HG03571 (cell line): ENCODE data around the gene TNIP1.

Source experiments
- ATAC-seq: cut with Tn5 transposase; IDR thresholded peaks from one replicate; pipeline ENCODE4 v1.9.1; 2021; ENCODE audit not compliant: unreplicated experiment

TNIP1 gene

DNA sequence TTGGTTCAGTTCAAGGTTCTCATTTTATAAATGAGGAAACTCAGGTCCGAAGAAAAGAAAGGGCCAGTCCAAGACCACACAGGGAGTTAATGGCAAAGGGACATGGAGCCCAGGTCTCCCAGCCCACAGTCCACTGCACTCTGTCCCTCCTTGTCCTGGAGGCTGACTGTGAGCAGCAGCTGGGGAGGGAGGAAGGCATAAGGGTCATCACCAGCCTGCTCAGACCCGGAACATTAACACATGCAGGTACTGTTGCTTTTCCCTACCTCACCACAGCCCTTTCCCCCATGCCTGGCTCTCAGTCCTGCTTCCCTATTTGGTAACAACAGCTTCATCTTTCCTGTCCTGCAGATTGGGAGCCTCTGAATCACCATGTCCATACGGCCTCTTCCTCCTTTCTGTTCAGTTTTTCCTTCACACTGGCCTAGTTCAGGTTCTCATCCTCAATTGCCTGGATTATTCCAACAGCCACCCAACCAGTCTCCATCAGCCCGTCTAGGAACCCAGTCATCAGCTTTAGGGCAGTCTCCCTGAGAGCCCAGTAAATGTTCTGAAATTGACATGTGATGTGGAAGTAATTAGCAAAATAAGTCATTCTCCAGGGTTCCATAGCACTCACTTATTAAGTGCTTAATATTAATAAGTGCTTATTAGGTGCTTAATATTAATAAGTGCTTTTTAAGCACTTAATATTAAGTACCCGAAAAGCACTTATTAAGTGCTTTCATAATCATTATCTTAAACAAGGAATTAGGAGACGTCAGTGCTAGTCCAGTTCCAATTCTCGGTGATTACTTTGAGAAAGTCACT is 56.2 kb downstream of the TNIP1 start:
- ATAC-seq = no peak

DNA sequence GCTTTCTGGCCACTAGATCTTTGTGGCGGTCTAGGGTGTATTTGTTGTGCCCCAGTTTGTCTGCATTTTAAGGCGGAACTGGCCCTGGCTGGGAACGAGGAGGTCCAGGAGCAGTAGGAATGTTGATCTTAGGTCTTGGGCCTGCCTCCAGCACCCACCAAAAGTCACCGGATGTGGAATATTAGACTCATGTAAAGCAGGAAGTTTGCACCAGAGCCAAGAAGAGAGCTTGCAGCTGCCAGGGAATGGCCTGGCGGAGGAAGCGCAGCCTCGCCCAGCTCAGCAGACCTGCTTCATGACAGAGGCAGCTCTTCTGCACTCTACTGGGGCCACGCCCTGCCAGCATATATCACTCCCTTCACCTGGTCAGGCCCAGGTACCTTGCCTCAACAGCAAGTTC is 57.2 kb downstream of the TNIP1 start:
- ATAC-seq = no peak

- no peak for ATAC-seq
Measured at GRCh38 chr5:151023047-151023615, 57.7 kb downstream of the TNIP1 start.

DNA sequence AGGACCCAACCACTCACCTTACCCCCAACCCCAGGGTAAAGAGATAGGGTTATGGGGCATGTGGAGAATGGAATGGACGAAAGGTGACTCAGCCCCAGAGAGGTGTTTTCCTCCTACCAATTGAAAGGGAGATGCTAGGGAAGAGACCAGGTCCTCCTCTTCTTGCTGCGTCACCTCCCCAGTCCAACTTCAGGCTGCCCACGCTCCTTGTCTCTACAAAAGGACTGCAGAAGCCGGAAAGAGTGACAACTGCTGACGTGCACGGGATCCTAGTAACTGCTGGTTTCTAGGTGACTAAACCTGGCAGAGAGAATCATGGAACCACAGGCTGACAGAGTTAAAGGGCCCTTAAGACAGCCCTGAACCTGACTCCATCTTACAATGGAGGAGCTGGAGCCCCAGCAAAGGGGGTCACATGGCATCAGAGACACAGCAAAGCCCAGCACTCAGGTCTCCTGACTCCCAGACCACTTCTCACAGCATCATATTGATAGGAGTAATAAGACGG is 58.3 kb downstream of the TNIP1 start:
- ATAC-seq = no peak

- no peak for ATAC-seq
Measured at GRCh38 chr5:151021746-151022145, 59.1 kb downstream of the TNIP1 start.

GRCh38 chr5:151020304-151021110 is 60.3 kb downstream of the TNIP1 start, which contains the start of gene GPX3:
Gene GPX3 (plus strand): TSS chr5:151020591. CDS start chr5:151020655, 64 bp downstream.
- ATAC-seq = no peak

DNA sequence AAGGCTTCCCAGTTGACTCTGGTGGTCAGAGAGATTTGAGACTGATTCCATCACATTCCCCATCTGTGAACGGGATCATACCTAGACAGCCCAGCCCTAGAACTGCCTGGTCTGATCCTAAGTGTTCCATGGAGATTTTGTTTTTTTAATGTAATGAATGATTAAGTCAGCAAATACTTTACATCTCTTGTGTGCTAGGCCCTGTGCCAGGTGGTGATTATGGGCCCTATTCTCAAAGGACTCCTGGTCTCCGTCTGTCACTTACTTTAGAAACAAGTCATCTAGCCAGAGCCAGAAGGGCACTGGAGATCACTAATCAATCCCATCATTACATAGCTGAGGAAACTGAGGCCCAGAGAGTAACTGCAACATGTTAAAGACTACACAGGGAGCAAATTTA is 61.5 kb downstream of the TNIP1 start:
- no peak for ATAC-seq

DNA sequence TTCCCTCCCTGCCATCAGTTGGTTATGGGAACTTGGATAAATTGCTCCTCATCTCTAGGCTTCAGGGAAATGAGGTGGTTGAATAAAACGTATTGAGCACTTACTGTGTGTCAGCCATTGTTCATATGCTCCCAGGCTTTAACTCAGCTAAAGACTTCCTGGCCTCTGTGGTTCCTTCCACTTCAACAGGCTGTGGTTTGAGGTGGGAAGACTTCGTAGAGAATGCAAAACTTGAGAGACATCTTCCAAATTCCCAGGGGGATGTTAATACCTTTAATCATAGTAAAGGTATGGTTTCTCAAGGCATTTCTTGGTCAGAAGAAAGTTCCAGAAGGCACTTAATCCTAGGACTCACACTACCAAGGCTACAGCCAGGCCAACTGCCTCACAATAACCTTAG is 62.0 kb downstream of the TNIP1 start:
- ATAC-seq = no peak

GRCh38 chr5:151017897-151018296 is 62.9 kb downstream of the TNIP1 start:
- ATAC-seq = no peak

GRCh38 chr5:151016700-151017099 is 64.1 kb downstream of the TNIP1 start:
- no peak for ATAC-seq

- no peak for ATAC-seq
Measured at GRCh38 chr5:151015974-151016587, 64.8 kb downstream of the TNIP1 start.

- no peak for ATAC-seq
Measured at GRCh38 chr5:151014680-151015343, 66.0 kb downstream of the TNIP1 start.

DNA sequence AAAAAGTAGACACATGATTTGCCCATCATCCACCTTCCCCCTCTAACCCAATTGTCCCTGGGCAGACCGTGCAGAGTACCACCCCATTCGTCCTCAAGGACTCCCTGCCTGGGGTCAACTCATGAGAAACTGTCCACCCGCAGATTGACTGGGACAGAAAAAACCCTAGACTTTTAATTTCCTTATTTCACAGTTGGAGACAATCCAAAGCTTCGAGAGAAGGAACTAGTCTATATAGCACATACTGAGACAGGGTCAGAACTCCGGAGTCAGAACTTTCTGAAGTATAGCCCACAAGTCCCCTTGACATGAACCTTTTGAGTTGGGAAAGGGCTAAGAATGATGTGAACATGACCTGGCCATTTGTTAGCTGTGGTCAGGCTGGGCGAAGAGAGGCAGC is 68.0 kb downstream of the TNIP1 start:
- no peak for ATAC-seq

DNA sequence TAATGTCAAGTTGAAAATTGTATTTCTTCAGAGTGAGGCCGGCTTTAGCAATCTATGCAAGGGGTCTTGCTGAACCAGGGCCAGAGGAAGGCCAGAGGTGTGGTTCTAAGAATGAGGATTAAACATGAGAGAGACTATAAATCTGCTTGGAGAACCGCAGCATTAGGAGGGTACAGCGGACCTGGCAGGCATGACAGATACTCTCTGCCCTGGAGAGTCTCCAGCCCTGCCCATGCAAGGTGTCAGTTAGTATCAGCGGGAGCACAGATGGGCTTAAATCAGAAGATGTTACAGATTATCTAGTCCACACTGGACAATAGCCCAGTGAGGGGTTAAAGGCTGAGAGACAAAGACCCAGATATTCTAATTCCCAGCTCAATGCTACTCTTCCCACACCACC is 71.9 kb downstream of the TNIP1 start:
- no peak for ATAC-seq

- ATAC-seq = no peak
Measured at GRCh38 chr5:151008210-151008491, 72.7 kb downstream of the TNIP1 start.

DNA sequence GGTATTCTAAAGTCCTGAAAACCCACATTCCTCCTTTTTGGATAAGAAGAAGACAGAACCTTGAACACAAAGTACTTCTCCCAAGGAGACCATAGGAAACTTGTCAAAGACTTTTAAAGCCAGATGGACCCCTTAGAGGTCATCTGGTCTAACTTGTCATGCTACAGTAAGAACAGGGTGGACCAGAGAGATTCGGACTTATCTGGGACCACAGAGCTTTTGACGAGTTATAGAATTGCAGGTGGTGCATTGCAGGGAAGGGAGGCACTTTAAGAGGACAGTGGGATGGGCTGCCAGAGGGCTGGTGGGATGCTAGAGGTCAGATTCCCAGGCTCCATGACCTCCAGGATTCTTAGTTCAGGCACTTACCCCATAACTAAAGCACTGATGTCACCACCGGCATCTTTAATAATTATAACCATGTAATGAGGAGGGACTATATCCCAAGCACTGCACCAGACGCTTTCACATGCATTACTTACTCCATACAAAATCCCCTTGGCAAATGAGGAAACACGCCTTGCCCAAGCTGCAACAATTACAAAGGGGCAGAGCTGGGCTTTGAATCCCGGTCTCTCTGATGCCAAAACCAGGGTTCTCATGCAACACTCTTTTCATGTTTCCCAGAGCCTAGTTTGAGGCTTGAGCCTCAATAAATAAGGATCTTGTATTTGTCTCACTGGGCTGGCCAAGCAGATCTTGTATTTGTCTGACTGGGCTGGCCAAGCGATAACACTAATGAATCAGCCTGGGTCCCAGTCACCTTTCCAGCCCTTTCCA is 73.2 kb downstream of the TNIP1 start:
- no peak for ATAC-seq

DNA sequence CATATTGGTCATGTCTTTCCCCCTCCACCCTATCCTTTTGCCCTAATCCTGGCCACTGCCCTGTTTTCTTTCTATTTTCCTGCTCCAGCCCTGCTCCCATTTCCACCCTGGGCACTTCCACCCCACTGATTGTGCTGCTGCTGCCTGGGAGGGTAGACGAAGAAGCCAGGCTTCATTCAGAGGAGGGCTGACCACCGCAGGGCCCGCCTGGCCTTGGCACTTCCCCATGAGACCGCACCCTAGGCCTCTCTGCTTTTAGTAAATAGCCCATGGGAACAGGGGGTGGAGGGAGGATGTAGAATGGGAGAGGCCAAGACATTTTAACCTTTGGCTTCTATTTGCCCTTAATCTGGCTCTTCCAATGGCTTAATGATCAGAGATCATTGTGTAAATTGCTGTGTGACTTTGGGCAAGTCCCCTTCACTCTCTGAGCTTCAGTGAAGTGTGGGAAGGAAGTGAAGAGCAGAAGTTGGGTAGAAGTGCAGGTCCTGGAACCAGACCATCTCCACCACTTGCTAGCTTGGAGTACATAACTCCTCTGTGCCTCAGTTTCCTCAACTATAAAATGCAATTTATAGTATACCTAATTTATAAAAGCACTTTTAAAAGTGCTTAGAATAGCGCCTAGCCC is 74.0 kb downstream of the TNIP1 start:
- no peak for ATAC-seq

DNA sequence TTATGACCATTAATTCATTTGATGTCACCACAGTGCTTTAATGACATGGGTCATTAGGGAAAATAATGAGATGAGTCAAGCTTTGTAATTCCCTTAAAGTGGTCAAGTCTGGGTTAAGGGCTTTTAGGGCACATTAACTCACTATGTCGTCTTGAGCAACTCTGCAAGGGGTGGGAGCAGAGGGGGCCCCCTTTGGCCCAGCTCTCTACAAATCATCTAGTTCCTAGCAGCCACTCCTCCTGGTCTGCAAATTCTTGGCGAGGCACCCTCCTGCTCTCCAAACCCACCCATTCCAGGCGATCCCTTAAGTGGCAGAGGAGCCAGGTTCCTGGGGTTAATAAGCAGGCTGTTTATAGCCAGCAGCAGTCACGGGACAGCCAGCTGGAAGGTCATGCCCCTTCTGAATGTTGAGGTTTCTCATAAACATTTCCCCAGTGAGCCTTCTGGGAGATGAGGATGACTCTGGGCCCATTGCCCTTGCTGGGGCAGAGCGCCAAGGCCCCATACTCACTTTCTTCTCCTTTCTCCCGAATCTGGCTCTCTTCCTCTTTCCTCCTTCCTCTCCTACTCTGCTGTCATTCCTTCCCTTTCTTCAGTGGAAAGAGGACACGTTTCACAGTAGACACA is 74.8 kb downstream of the TNIP1 start:
- no peak for ATAC-seq
